CD4-positive, alpha-beta T cell treated with Interleukin-12 subunit alpha and Interleukin-12 subunit beta, for 1 hour (primary cell): ENCODE measurements around the gene SLC13A3.

Experiments used
- DNase-seq: peaks from one replicate; pipeline ENCODE4 v3.0.0-alpha.2; 2020

The SLC13A3 gene

GRCh38 chr20:46651091-46651962, at the start of gene SLC13A3:
Gene SLC13A3, minus strand, starts transcription at chr20:46651459. Its CDS starts 38 bp downstream, at chr20:46651421.
- DNase-seq: no peak

GRCh38 chr20:46701057-46701456, 49.8 kb upstream of the SLC13A3 start:
- no peak for DNase-seq

GRCh38 chr20:46700481-46700880, 49.2 kb upstream of the SLC13A3 start:
- DNase-seq: no peak

- no peak for DNase-seq
These were observed 48.5 kb upstream of the SLC13A3 start for GRCh38 chr20:46699651-46700359.

GRCh38 chr20:46698788-46699187, 47.5 kb upstream of the SLC13A3 start:
- DNase-seq: no peak

GRCh38 chr20:46696791-46697279, 45.6 kb upstream of the SLC13A3 start:
- no peak for DNase-seq

- DNase-seq: no peak
These were observed 44.6 kb upstream of the SLC13A3 start for GRCh38 chr20:46695892-46696291.

GRCh38 chr20:46694484-46694883, 43.2 kb upstream of the SLC13A3 start:
- peak; percentile 28 for DNase-seq

- DNase-seq: no peak
These were observed 39.9 kb upstream of the SLC13A3 start for GRCh38 chr20:46691196-46691595.

GRCh38 chr20:46690219-46691106, 39.2 kb upstream of the SLC13A3 start:
- no peak for DNase-seq

GRCh38 chr20:46689754-46690085, 38.5 kb upstream of the SLC13A3 start:
- no peak for DNase-seq

GRCh38 chr20:46689082-46689753, 38.0 kb upstream of the SLC13A3 start, which contains the start of gene TP53RK:
Gene TP53RK, minus strand, starts transcription at chr20:46689444. Its CDS starts 30 bp downstream, at chr20:46689414.
- peak; percentile 97 for DNase-seq

- no peak for DNase-seq
These were observed 37.2 kb upstream of the SLC13A3 start for GRCh38 chr20:46688151-46689081.

GRCh38 chr20:46683939-46684750, 32.9 kb upstream of the SLC13A3 start:
- no peak for DNase-seq

- DNase-seq: no peak
These were observed 32.3 kb upstream of the SLC13A3 start for GRCh38 chr20:46683668-46683938.

- no peak for DNase-seq
These were observed 31.9 kb upstream of the SLC13A3 start for GRCh38 chr20:46683011-46683667.

GRCh38 chr20:46682063-46682821, 31.0 kb upstream of the SLC13A3 start:
- no peak for DNase-seq

- DNase-seq: peak; percentile 65
These were observed 30.0 kb upstream of the SLC13A3 start for GRCh38 chr20:46681032-46681854.
